Measurements from ENCODE around the gene SLC25A47.

The SLC25A47 gene

DNA sequence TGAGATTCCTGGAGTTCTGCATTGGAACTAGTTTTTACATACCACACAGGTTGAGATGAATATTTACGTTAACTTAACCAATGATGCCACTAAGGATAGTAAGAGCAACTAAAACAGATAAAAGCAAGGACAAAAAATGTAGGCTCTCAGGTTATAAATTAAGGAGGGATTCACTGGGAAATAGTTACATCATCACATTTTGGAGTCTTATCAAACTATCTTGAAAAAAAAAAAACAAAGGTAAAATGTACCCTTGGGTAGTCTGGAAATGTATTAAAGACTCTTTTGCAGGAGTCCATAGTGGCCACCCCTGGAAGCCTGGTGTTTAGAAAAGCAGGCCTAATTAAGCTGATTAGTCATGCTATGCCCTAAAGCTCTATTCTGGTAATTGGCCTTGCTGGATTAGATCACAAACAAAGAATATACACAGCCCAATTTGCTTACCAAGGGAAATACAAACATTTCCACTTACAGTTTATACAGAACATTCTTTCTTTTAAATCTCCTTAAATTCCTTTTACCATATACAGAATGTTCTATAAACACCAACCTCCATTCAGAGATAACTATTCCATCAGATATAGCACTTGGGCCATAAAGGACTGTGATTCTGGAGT is 39.3 kb downstream of the SLC25A47 start:
- Histone ChIP-seq H3K4me3 (ENCODE audit: low read depth, low read length, poor library complexity, severe bottlenecking) (no peak overlapping the region), H2AFZ (ENCODE audit: low read length) (no peak overlapping the region), H3K79me2 (ENCODE audit: insufficient read depth, low read length) (no peaks in the 10 kb centered on the region), H3K9ac (ENCODE audit: low read length) (no peak overlapping the region), H3K27me3 (ENCODE audit: insufficient read depth, low read length) (no peaks in the 10 kb centered on the region), H3K9me3 (ENCODE audit: low read length) (no peaks in the 10 kb centered on the region), H3K9me2 (ENCODE audit: low read depth, low read length) (no peaks in the 10 kb centered on the region), H3F3A (ENCODE audit: insufficient read depth, low read length) (no peaks in the 10 kb centered on the region), H3K4me1 (ENCODE audit: insufficient read depth, low read length, severe bottlenecking) (no peaks in the 10 kb centered on the region), H3K36me3 (ENCODE audit: insufficient read depth, low read length) (peaks cover 44% of the 10 kb centered on the region), H4K20me1 (ENCODE audit: insufficient read depth, low read length) (no peaks in the 10 kb centered on the region), H3K4me2 (ENCODE audit: low read length) (no peak overlapping the region), H3K27ac (ENCODE audit: low read depth, low read length, poor library complexity, severe bottlenecking) (no peak overlapping the region)
- TF ChIP-seq, protein P1, sequence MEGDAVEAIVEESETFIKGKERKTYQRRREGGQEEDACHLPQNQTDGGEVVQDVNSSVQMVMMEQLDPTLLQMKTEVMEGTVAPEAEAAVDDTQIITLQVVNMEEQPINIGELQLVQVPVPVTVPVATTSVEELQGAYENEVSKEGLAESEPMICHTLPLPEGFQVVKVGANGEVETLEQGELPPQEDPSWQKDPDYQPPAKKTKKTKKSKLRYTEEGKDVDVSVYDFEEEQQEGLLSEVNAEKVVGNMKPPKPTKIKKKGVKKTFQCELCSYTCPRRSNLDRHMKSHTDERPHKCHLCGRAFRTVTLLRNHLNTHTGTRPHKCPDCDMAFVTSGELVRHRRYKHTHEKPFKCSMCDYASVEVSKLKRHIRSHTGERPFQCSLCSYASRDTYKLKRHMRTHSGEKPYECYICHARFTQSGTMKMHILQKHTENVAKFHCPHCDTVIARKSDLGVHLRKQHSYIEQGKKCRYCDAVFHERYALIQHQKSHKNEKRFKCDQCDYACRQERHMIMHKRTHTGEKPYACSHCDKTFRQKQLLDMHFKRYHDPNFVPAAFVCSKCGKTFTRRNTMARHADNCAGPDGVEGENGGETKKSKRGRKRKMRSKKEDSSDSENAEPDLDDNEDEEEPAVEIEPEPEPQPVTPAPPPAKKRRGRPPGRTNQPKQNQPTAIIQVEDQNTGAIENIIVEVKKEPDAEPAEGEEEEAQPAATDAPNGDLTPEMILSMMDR (IDR thresholded peaks at IDR 0.05; ENCODE audit: low read length): no peak
- TF ChIP-seq EZH2 (IDR thresholded peaks at IDR 0.05; ENCODE audit: borderline replicate concordance, low read length): no peak

DNA sequence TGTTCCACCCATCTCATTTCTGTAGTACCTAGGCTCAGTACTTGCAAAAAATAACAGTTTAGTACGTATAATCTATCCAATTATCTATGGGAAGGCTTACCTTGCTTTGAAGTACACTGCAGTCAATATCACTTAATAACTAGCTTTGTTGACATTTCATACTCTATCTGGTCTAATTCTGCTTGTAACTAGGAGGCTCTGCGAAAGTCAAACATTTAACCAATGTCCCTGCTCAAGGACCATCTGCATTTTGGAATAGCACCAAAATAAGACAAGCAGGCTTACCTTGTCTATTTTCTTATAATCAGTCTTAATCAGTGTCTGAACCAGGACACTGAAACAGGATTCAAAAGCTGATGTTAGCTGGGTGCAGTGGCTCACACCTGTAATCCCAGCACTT is 39.9 kb downstream of the SLC25A47 start:
- Histone ChIP-seq H3K27ac (ENCODE audit: low read depth, low read length, poor library complexity, severe bottlenecking) (no peak overlapping the region), H3K4me2 (ENCODE audit: low read length) (no peak overlapping the region), H3K79me2 (ENCODE audit: insufficient read depth, low read length) (no peaks in the 10 kb centered on the region), H3K36me3 (ENCODE audit: insufficient read depth, low read length) (peaks cover 45% of the 10 kb centered on the region), H4K20me1 (ENCODE audit: insufficient read depth, low read length) (no peaks in the 10 kb centered on the region), H3K9me2 (ENCODE audit: low read depth, low read length) (no peaks in the 10 kb centered on the region), H3K4me3 (ENCODE audit: low read depth, low read length, poor library complexity, severe bottlenecking) (no peak overlapping the region), H3F3A (ENCODE audit: insufficient read depth, low read length) (no peaks in the 10 kb centered on the region), H2AFZ (ENCODE audit: low read length) (no peak overlapping the region), H3K9ac (ENCODE audit: low read length) (no peak overlapping the region), H3K27me3 (ENCODE audit: insufficient read depth, low read length) (no peaks in the 10 kb centered on the region), H3K9me3 (ENCODE audit: low read length) (no peaks in the 10 kb centered on the region), H3K4me1 (ENCODE audit: insufficient read depth, low read length, severe bottlenecking) (no peaks in the 10 kb centered on the region)
- TF ChIP-seq, protein P1 (IDR thresholded peaks at IDR 0.05; ENCODE audit: low read length): no peak
- no peak for TF ChIP-seq EZH2 (IDR thresholded peaks at IDR 0.05; ENCODE audit: borderline replicate concordance, low read length)

DNA sequence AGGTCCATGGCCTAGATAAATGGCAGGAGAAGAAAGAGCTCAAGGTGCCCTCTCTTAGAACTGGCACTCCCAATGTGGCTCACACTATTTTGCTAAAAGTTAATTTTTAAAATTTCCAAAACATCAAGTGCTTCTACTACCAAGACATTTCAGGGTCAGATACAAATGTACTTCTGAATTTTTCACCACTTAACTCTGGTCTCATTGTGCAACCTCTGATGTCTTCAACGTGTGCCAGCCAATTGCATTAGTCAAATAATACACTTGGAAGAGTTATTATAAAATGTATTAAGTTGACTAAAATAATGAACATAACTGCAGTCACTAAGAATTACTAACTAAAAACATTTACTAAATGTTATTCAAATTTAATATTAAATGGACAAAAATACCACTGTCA is 41.3 kb downstream of the SLC25A47 start:
- Histone ChIP-seq H3K4me2 (ENCODE audit: low read length) (no peak overlapping the region), H3K4me1 (ENCODE audit: insufficient read depth, low read length, severe bottlenecking) (no peaks in the 10 kb centered on the region), H3K9ac (ENCODE audit: low read length) (no peak overlapping the region), H3K27me3 (ENCODE audit: insufficient read depth, low read length) (no peaks in the 10 kb centered on the region), H3F3A (ENCODE audit: insufficient read depth, low read length) (no peaks in the 10 kb centered on the region), H3K9me2 (ENCODE audit: low read depth, low read length) (no peaks in the 10 kb centered on the region), H3K9me3 (ENCODE audit: low read length) (no peaks in the 10 kb centered on the region), H3K36me3 (ENCODE audit: insufficient read depth, low read length) (peaks cover 38% of the 10 kb centered on the region), H2AFZ (ENCODE audit: low read length) (no peak overlapping the region), H3K79me2 (ENCODE audit: insufficient read depth, low read length) (no peaks in the 10 kb centered on the region), H4K20me1 (ENCODE audit: insufficient read depth, low read length) (no peaks in the 10 kb centered on the region), H3K4me3 (ENCODE audit: low read depth, low read length, poor library complexity, severe bottlenecking) (no peak overlapping the region), H3K27ac (ENCODE audit: low read depth, low read length, poor library complexity, severe bottlenecking) (no peak overlapping the region)
- TF ChIP-seq, protein P1 (IDR thresholded peaks at IDR 0.05; ENCODE audit: low read length): no peak
- no peak for TF ChIP-seq EZH2 (IDR thresholded peaks at IDR 0.05; ENCODE audit: borderline replicate concordance, low read length)
